SK-N-SH (cell line): ENCODE data around the gene MRPL40. TPM values are rescaled to one million over a fixed set of nuclear protein-coding genes. Genes with fewer than 3 reads are reported as not detected.

ENCODE experiments used
- CTCF ChIA-PET: fragments of 300-600, 350-600 bp; formaldehyde crosslinking; extraction: SDS; loops from one replicate; lab custom pipeline; 2021; lab: Yijun Ruan, JAX
- POLR2A ChIA-PET: fragments of 350-600 bp; sonication (Branson Sonifier 250); formaldehyde crosslinking; extraction: SDS; loops from one replicate; lab custom pipeline; 2020; ENCODE audit warnings: antibody characterized with exemption, inconsistent platforms; lab: Yijun Ruan, JAX
- DNase-seq: peaks from one replicate; pipeline ENCODE4 v3.0.0; 2012
- H2AFZ ChIP-seq: fragments of 200-600 bp; sonication (generic); 2 replicates; pipeline ENCODE4 v1.8.1; 2016; ENCODE audit warnings: antibody characterized with exemption, mild to moderate bottlenecking, low read depth
- H3F3A ChIP-seq: fragments of 200-600 bp; sonication (generic); replicated peaks from 2 replicates; pipeline ENCODE3; 2016; ENCODE audit warnings: antibody characterized with exemption, mild to moderate bottlenecking; ENCODE audit not compliant: insufficient read depth
- H3K27ac ChIP-seq, 2 experiments: fragments of 200-500 bp in 1 of 2; fragments of 200-600 bp in 1 of 2; sonication (Bioruptor generic) in 1 of 2; sonication (generic), shearing (Covaris generic) in 1 of 2; 2 replicates each; pipeline versions ENCODE4 v1.5.1 to v1.6.1; 2014 to 2016; ENCODE audit warnings: low read depth in 2 of 2, inconsistent platforms in 1 of 2, low read length in 1 of 2, mild to moderate bottlenecking in 1 of 2, mixed read lengths in 1 of 2
- H3K27me3 ChIP-seq: fragments of 200-600 bp; sonication (generic), shearing (Covaris generic); 2 replicates; pipeline ENCODE4 v1.6.1; 2016; ENCODE audit warnings: mixed run types; ENCODE audit not compliant: insufficient read depth
- H3K36me3 ChIP-seq, 2 experiments: fragments of 200-500 bp in 1 of 2; fragments of 200-600 bp in 1 of 2; sonication (Bioruptor generic) in 1 of 2; sonication (generic) in 1 of 2; replicated peaks in 1 of 2; 2 replicates each; pipeline versions ENCODE3 to v1.5.1; 2014 to 2016; ENCODE audit warnings: low read length in 1 of 2, mild to moderate bottlenecking in 1 of 2; ENCODE audit not compliant: insufficient read depth in 2 of 2, control insufficient read depth in 1 of 2
- H3K4me1 ChIP-seq, 2 experiments: fragments of 200-500 bp in 1 of 2; fragments of 200-600 bp in 1 of 2; sonication (Bioruptor generic) in 1 of 2; sonication (generic), shearing (Covaris generic) in 1 of 2; 2 replicates each; pipeline versions ENCODE4 v1.5.1 to v1.6.1; 2014 to 2016; ENCODE audit warnings: low read depth in 1 of 2, low read length in 1 of 2, mixed run types in 1 of 2; ENCODE audit not compliant: insufficient read depth in 2 of 2, control insufficient read depth in 1 of 2
- H3K4me2 ChIP-seq: fragments of 200-600 bp; sonication (generic), shearing (Covaris generic); 2 replicates; pipeline ENCODE4 v1.6.1; 2017; ENCODE audit warnings: mixed run types
- H3K4me3 ChIP-seq, 2 experiments: fragments of 200-500 bp in 1 of 2; fragments of 200-600 bp in 1 of 2; sonication (Bioruptor generic) in 1 of 2; sonication (generic), shearing (Covaris generic) in 1 of 2; 2 replicates each; pipeline versions ENCODE4 v1.5.1 to v1.8.1; 2014 to 2016; ENCODE audit warnings: low read depth in 2 of 2, inconsistent platforms in 1 of 2, low read length in 1 of 2, mild to moderate bottlenecking in 1 of 2, mixed read lengths in 1 of 2, moderate library complexity in 1 of 2
- H3K79me2 ChIP-seq: fragments of 200-600 bp; sonication (generic); 2 replicates; pipeline ENCODE4 v1.8.1; 2017; ENCODE audit warnings: mild to moderate bottlenecking; ENCODE audit not compliant: insufficient read depth
- H3K9ac ChIP-seq: fragments of 200-600 bp; sonication (generic); 2 replicates; pipeline ENCODE4 v1.6.1; 2017; ENCODE audit warnings: mixed run types
- H3K9me2 ChIP-seq: fragments of 200-600 bp; sonication (generic); 2 replicates; pipeline ENCODE4 v1.6.1; 2017; ENCODE audit warnings: mixed run types
- H3K9me3 ChIP-seq: fragments of 200-600 bp; sonication (generic); 2 replicates; pipeline ENCODE4 v1.6.1; 2017; ENCODE audit warnings: mixed run types, mild to moderate bottlenecking, moderate library complexity
- H4K20me1 ChIP-seq: fragments of 200-600 bp; sonication (generic); 2 replicates; pipeline ENCODE4 v1.6.1; 2017; ENCODE audit warnings: mild to moderate bottlenecking, mixed run types; ENCODE audit not compliant: insufficient read depth
- CHD2 ChIP-seq: fragments of 150-350 bp; IDR thresholded peaks from 2 replicates; pipeline ENCODE4 v1.6.1; 2018; ENCODE audit warnings: low read length; ENCODE audit not compliant: partially characterized antibody
- ELF1 ChIP-seq: IDR thresholded peaks from 2 replicates; pipeline ENCODE4 v1.4.0; 2012
- FOSL2 ChIP-seq: IDR thresholded peaks from 2 replicates; pipeline ENCODE4 v1.4.0; 2012; ENCODE audit warnings: low read depth, mild to moderate bottlenecking, moderate library complexity, borderline replicate concordance
- MXI1 ChIP-seq: IDR thresholded peaks from 2 replicates; pipeline ENCODE4 v1.6.1; 2012; ENCODE audit warnings: mild to moderate bottlenecking, low read depth, low read length, improper control_type of control experiment
- NFIC ChIP-seq: IDR thresholded peaks from 2 replicates; pipeline ENCODE4 v1.4.0; 2012; ENCODE audit warnings: borderline replicate concordance
- RAD21 ChIP-seq: IDR thresholded peaks from 2 replicates; pipeline ENCODE4 v1.6.1; 2012; ENCODE audit warnings: mild to moderate bottlenecking, low read length
- TEAD4 ChIP-seq: IDR thresholded peaks from 2 replicates; pipeline ENCODE4 v1.4.0; 2012; ENCODE audit warnings: mild to moderate bottlenecking, borderline replicate concordance; ENCODE audit not compliant: insufficient read depth
- WGBS: methylation state at CpG from one replicate; pipeline ENCODE4 v1.1.6; 2017; ENCODE audit warnings: low lambda C conversion rate; 5-methylcytosine and 5-hydroxymethylcytosine counted together
- polyA plus RNA-seq, 3 experiments: library from polyadenylated mRNA; depleted of rRNA; stranded (reverse); fragments of >200 nt; gene quantifications; 2 replicates each; pipeline ENCODE4 v1.2.3, GENCODE V29; 2012
- TF ChIP-seq, protein P1 (sequence below): fragments of 200-600 bp; sonication (generic); IDR thresholded peaks from 2 replicates; pipeline ENCODE4 v1.6.1; 2017; ENCODE audit warnings: antibody characterized with exemption, mild to moderate bottlenecking, moderate library complexity
- TF ChIP-seq, protein P2 (sequence below): IDR thresholded peaks from 2 replicates; pipeline ENCODE4 v1.4.0; 2012; ENCODE audit warnings: low read depth

MRPL40 gene
- polyA plus RNA-seq, 1 of the 3 experiments (the other 2 are of a cell fraction) = 34.9 TPM

DNA sequence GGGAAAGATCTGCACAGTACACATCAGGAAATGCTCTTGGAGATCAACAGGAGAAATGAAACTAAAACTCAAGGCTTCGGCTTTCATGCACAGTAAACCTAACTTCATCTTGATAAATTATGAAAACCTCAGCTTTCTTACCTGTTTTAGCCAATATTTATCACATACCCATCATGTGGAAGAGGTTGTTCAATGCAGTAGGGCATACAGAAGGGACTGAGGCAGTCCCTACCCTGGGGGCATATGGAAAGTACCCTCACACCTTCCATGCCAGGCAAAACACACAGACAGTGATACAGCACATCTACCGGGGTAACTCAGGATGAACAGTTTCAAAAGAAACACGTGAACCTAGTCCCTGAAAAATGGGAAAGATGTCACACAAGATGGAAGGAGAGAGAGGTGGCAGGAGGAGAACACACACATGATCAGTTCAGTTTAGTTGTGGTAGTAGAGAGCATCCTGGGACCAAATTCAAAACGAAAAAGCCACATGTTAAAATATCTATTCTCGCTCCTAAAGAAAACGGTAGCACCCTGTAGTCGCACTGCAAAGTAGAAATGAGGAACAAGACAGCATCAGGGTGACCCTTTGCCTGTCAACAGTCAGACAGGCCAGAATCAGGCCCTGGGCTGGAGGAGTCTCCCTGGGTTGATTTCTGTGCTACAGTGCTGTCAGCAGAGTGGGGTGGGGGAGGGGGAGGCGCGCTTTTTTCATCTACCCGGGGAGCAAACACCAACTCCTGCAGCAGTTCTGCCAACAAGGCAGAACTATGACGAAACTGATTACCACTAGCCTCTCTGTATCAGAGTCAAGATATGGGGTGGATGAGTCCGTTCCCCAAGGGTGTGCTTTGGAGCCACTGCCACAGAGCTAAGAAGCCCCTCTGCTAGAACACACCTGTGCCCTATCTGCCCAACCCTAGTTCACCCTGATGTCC lies 2.1 kb upstream of the MRPL40 start:
- Histone ChIP-seq H3K9ac (peak overlapping the region; percentile 86), H3K9me3 (no peaks in the 10 kb centered on the region), H3K4me3 (peak overlapping the region; percentile 83 to 90), H3K9me2 (no peaks in the 10 kb centered on the region), H2AFZ (no peak overlapping the region), H3K36me3 (peaks cover 9 to 10% of the 10 kb centered on the region in 2 experiments), H3K4me2 (peak overlapping the region; percentile 95), H3K79me2 (peaks cover 78% of the 10 kb centered on the region), H3K27me3 (no peaks in the 10 kb centered on the region), H4K20me1 (peaks cover 25% of the 10 kb centered on the region), H3K4me1 (peaks cover 5 to 18% of the 10 kb centered on the region in 2 experiments; a peak in 3 of 4 replicates), H3F3A (peaks cover 3% of the 10 kb centered on the region), H3K27ac (peak overlapping the region; percentile 52 to 95; a peak in 3 of 4 replicates)
- POLR2A ChIA-PET = interaction anchor here (1.5 to 2.1 kb wide), 2 partner anchors 49 to 251 kb away, joined by 7 read pairs; partner anchors contain the start of genes CDC45, SLC25A1 and UFD1
- CTCF ChIA-PET = interaction anchor here (0.5 to 2.5 kb wide), 3 partner anchors 16 to 406 kb away, joined by 3 to 9 read pairs (median 3); no protein-coding TSS in a partner anchor
- TF ChIP-seq FOSL2 = no peak
- WGBS = 24% methylated on average over 10 of the region's 12 CpGs
- DNase-seq = peak; percentile 40

DNA sequence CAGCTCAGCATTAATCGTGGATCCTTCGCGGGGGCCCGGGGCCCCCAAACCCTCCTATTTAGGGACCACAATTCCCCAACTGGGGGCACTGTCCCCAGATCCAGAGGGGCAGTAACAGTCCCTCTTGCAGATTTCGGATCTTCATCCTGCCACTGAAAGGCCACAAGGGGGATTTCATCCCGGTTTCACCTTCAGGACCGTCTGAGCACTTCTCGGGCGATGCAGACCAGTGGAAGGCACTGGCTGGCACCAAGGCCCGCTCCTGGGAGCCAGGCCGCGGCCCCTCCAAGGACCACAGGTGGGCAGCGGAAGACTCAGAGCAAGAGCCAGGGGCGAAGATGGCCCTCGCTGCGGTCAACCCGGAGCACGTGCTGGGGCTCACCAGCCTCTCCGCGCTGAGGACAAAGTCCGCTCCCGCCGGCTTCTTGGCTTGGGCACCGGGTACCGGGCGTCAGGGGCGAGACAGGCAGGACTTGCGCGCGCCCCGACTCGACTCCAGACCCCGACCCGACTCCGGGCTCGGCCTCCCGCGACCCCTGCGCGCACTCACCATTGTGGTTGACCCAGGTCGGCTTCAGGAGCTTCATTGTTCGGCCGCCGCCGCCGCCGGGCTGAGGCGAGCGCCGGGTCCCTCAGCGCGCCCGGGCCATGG lies 1.3 kb upstream of the MRPL40 start:
- peaks cover 20% of the 10 kb centered on the region for H4K20me1 ChIP-seq
- ChIA-PET POLR2A (interaction anchor here (1.0 to 2.1 kb wide), 3 partner anchors 49 to 252 kb away, joined by 3 to 7 read pairs (median 7); partner anchors contain the start of genes CDC45, SLC25A1 and UFD1), CTCF (interaction anchor here (1.0 to 2.5 kb wide), 4 partner anchors 15 to 286 kb away, joined by 3 to 9 read pairs (median 6); partner anchors contain the start of genes ESS2 and SLC25A1)
- no peak overlapping the region; the same call in 1 of the 2 replicates for H2AFZ ChIP-seq
- H3K9ac ChIP-seq = peak overlapping the region; percentile 86
- peak overlapping the region; percentile 95 for H3K4me2 ChIP-seq
- H3F3A ChIP-seq = peaks cover 3% of the 10 kb centered on the region
- H3K36me3 ChIP-seq = peaks cover 10 to 14% of the 10 kb centered on the region in 2 experiments
- H3K9me2 ChIP-seq = no peaks in the 10 kb centered on the region
- 0% methylated on average over 13 of the region's 53 CpGs for WGBS
- DNase-seq = peak; percentile 62
- peaks cover 70% of the 10 kb centered on the region for H3K79me2 ChIP-seq
- no peaks in the 10 kb centered on the region for H3K9me3 ChIP-seq
- peak overlapping the region; percentile 83 to 90 for H3K4me3 ChIP-seq
- 0 out of 2 replicates have a peak, but pooled peaks have one; percentile 6 for TF ChIP-seq ELF1
- TF ChIP-seq NFIC = no peak
- peak; percentile 70 for TF ChIP-seq MXI1
- no peak for TF ChIP-seq RAD21
- no peak for TF ChIP-seq TEAD4
- TF ChIP-seq, protein P1, sequence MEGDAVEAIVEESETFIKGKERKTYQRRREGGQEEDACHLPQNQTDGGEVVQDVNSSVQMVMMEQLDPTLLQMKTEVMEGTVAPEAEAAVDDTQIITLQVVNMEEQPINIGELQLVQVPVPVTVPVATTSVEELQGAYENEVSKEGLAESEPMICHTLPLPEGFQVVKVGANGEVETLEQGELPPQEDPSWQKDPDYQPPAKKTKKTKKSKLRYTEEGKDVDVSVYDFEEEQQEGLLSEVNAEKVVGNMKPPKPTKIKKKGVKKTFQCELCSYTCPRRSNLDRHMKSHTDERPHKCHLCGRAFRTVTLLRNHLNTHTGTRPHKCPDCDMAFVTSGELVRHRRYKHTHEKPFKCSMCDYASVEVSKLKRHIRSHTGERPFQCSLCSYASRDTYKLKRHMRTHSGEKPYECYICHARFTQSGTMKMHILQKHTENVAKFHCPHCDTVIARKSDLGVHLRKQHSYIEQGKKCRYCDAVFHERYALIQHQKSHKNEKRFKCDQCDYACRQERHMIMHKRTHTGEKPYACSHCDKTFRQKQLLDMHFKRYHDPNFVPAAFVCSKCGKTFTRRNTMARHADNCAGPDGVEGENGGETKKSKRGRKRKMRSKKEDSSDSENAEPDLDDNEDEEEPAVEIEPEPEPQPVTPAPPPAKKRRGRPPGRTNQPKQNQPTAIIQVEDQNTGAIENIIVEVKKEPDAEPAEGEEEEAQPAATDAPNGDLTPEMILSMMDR = peak; percentile 41
- TF ChIP-seq, protein P2, sequence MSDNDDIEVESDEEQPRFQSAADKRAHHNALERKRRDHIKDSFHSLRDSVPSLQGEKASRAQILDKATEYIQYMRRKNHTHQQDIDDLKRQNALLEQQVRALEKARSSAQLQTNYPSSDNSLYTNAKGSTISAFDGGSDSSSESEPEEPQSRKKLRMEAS = peak; percentile 44; the same call in 1 of the 2 replicates
- no peak for TF ChIP-seq CHD2
- H3K27me3 ChIP-seq = no peaks in the 10 kb centered on the region
- H3K4me1 ChIP-seq = peaks cover 5 to 18% of the 10 kb centered on the region in 2 experiments; a peak in 3 of 4 replicates
- H3K27ac ChIP-seq = peak overlapping the region; percentile 52 to 95
